GM20000 (cell line): ENCODE results near the gene TNRC18.

ENCODE experiments used
- DNase-seq: peaks from one replicate; pipeline ENCODE4 v3.0.0; 2012; ENCODE audit warnings: low spot score
- TF ChIP-seq, protein P1 (sequence below): IDR thresholded peaks from 2 replicates; pipeline ENCODE4 v1.5.1; 2012; ENCODE audit warnings: mild to moderate bottlenecking, control low read depth; ENCODE audit errors: extremely low read depth, missing control alignments

The TNRC18 gene

GRCh38 chr7:5450549-5451327 is 27.1 kb upstream of the TNRC18 start:
- DNase-seq: peak; percentile 76

DNA sequence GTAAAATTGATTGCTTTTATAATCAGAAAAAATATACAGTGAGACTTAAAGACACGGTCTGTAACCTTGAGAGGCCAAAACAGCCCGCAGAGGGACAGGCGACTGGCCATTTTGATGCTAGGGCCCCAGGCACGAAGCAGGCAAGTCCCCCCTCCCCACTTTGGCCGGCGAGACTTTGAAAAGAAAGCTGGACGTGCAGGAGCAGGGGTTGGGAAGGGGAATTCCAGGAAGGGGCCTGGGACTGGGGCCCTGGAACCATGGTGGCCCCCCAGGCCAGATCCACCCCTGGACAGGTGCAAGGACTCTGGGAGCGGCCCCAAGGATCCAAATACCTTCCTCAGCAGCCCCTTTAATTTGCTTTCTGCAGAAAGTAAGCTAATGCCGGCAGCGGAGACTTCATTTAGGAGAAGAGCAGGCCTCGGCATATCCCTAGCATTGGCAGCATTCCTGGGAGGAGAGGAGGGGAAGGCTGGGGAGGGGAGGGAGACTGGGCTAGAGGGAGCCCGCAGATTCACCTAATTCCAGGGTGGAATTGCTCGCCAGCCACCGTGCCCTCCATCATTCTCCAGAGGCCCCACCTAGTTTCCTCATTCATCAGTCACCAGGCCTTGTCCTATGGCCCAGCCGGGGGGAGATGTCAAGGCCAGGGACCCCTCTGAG is 24.9 kb upstream of the TNRC18 start:
- TF ChIP-seq, protein P1, sequence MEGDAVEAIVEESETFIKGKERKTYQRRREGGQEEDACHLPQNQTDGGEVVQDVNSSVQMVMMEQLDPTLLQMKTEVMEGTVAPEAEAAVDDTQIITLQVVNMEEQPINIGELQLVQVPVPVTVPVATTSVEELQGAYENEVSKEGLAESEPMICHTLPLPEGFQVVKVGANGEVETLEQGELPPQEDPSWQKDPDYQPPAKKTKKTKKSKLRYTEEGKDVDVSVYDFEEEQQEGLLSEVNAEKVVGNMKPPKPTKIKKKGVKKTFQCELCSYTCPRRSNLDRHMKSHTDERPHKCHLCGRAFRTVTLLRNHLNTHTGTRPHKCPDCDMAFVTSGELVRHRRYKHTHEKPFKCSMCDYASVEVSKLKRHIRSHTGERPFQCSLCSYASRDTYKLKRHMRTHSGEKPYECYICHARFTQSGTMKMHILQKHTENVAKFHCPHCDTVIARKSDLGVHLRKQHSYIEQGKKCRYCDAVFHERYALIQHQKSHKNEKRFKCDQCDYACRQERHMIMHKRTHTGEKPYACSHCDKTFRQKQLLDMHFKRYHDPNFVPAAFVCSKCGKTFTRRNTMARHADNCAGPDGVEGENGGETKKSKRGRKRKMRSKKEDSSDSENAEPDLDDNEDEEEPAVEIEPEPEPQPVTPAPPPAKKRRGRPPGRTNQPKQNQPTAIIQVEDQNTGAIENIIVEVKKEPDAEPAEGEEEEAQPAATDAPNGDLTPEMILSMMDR: no peak
- DNase-seq: no peak

More at GRCh38 chr7:5450549-5451327, 27.1 kb upstream of the TNRC18 start:
- TF ChIP-seq, protein P1: peak; percentile 70

DNA sequence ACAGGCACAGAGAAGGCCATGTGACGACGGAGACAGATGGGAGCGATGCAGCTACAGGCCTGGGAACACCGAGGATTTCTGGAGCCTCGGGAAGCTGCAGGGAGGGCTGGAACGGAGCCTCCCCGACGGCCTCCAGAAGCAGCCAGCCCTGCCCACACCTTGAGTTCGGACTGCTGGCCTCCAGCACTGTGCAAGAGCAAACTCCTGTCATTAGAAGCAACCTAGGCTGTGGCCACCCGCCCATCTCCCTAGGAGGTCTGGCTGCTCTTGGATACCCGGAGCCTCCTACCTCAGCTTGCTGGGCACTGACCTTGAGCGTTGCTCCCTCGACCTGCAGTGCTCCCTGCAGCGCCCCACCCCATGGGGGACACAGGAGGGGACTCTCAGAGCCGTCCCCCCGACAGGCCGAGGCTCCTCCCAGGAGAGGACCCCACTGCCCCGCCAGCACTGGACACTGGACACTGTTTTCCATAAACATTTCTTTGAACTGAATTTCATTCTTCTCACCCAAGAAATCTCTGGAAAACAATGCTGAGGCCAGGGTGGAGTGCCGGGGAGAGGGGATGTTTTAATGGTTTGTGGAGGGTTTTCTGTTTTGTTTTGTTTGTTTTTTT is 22.5 kb upstream of the TNRC18 start:
- no peak for DNase-seq
- TF ChIP-seq, protein P1: no peak

DNA sequence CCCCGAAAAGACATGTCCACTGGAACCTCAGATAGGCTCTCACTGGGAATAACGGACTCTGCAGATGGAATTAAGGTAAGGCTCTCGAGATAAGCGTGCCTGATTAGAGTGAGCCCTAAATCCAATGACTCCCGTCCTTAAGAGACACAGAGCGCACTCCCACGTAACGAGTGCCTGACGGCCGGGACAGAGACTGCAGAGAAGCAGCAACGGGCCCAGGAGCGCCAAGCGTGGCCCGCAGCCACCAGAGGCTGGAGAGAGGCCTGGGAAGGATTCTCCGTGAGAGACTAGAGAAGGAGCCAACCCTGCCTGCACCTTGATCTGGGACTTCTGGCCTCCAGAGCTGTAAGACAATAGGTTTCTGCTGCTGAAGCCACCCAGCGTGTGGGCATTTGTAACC is 20.0 kb upstream of the TNRC18 start:
- no peak for DNase-seq
- TF ChIP-seq, protein P1: no peak

- no peak for DNase-seq
- TF ChIP-seq, protein P1: no peak
Observed at GRCh38 chr7:5442757-5443305, 19.2 kb upstream of the TNRC18 start.

GRCh38 chr7:5441840-5442503 is 18.3 kb upstream of the TNRC18 start:
- TF ChIP-seq, protein P1: no peak

More at GRCh38 chr7:5441840-5442503, 18.3 kb upstream of the TNRC18 start:
- DNase-seq: no peak
